Ascending aorta (tissue), 2 donors: ENCODE results near the gene ZSWIM1. TPM values are rescaled to one million over a fixed set of nuclear protein-coding genes. Genes with fewer than 3 reads are reported as not detected.

Experiments
- DNase-seq, 2 donors: peaks; one replicate each; pipeline ENCODE4 v3.0.0-alpha.2; 2019; ENCODE audit warnings: low spot score in 2 of 2
- H3K27ac ChIP-seq, 2 donors: fragments of 200-600 bp; sonication (generic); one replicate each; pipeline ENCODE4 v1.5.1; 2016 to 2017; ENCODE audit warnings: mild to moderate bottlenecking in 1 of 2
- H3K27me3 ChIP-seq: fragments of 200-600 bp; sonication (generic); one replicate; pipeline ENCODE4 v1.5.1; 2017
- H3K36me3 ChIP-seq, 2 donors: fragments of 200-600 bp; sonication (generic); one replicate each; pipeline ENCODE4 v1.5.1; 2016
- H3K4me1 ChIP-seq, 2 donors: fragments of 200-600 bp; sonication (generic); one replicate each; pipeline ENCODE4 v1.5.1; 2016 to 2017; ENCODE audit warnings: mild to moderate bottlenecking in 1 of 2
- H3K4me3 ChIP-seq, 2 donors: fragments of 200-600 bp; sonication (generic); one replicate each; pipeline ENCODE4 v1.5.1; 2016 to 2017; ENCODE audit warnings: mild to moderate bottlenecking in 1 of 2
- H3K9me3 ChIP-seq, 2 donors: fragments of 200-600 bp; sonication (generic); one replicate each; pipeline ENCODE4 v1.5.1; 2016
- intact Hi-C: fragments of 100-400 bp; cut with DNase I; formaldehyde crosslinking; loops from one replicate; pipeline ENCODE4 v1.15.1; 2023
- total RNA-seq: library from RNA; depleted of rRNA; stranded (reverse); fragments of >200 nt; gene quantifications from one replicate; pipeline ENCODE4 v1.1.0, GENCODE V29; 2016
- TF ChIP-seq, protein P1 (sequence below), 3 experiments: fragments of 200-600 bp in 2 of 3; fragments of 450-650 bp in 1 of 3; sonication (generic) in 2 of 3; IDR thresholded peaks; one replicate each; pipeline ENCODE4 v1.5.1; 2016 to 2019; ENCODE audit warnings: antibody characterized with exemption in 3 of 3, mild to moderate bottlenecking in 1 of 3, moderate library complexity in 1 of 3

ZSWIM1 gene
- total RNA-seq, 1 donor from 2014 or later, result 3.5 TPM

- intact Hi-C loops, result no loop called here
- Histone ChIP-seq H3K9me3 (no peaks in the 10 kb centered on the region), H3K27me3 (no peaks in the 10 kb centered on the region), H3K4me1 (no peaks in the 10 kb centered on the region), H3K27ac (no peak overlapping the region), H3K36me3 (peaks cover 27 to 47% of the 10 kb centered on the region in 2 donors), H3K4me3 (no peak overlapping the region)
- TF ChIP-seq, protein P1, sequence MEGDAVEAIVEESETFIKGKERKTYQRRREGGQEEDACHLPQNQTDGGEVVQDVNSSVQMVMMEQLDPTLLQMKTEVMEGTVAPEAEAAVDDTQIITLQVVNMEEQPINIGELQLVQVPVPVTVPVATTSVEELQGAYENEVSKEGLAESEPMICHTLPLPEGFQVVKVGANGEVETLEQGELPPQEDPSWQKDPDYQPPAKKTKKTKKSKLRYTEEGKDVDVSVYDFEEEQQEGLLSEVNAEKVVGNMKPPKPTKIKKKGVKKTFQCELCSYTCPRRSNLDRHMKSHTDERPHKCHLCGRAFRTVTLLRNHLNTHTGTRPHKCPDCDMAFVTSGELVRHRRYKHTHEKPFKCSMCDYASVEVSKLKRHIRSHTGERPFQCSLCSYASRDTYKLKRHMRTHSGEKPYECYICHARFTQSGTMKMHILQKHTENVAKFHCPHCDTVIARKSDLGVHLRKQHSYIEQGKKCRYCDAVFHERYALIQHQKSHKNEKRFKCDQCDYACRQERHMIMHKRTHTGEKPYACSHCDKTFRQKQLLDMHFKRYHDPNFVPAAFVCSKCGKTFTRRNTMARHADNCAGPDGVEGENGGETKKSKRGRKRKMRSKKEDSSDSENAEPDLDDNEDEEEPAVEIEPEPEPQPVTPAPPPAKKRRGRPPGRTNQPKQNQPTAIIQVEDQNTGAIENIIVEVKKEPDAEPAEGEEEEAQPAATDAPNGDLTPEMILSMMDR (IDR thresholded peaks at IDR 0.05), result no peak
- no peak for DNase-seq
These were observed 32.0 kb upstream of the ZSWIM1 start for GRCh38 chr20:45848969-45849582.

GRCh38 chr20:45850238-45850637, 30.8 kb upstream of the ZSWIM1 start:
- Histone ChIP-seq H3K36me3 (peaks cover 22 to 45% of the 10 kb centered on the region in 2 donors), H3K27me3 (no peaks in the 10 kb centered on the region), H3K4me1 (peaks cover 0 to 7% of the 10 kb centered on the region in 2 donors), H3K27ac (no peak overlapping the region), H3K4me3 (no peak overlapping the region), H3K9me3 (no peaks in the 10 kb centered on the region)
- intact Hi-C loops, result no loop called here
- TF ChIP-seq, protein P1 (IDR thresholded peaks at IDR 0.05), result no peak
- DNase-seq, result no peak

GRCh38 chr20:45850926-45851325, 30.1 kb upstream of the ZSWIM1 start:
- peaks cover under 1 to 14% of the 10 kb centered on the region in 2 donors for H3K4me1 ChIP-seq
- H3K36me3 ChIP-seq, result peaks cover 22 to 45% of the 10 kb centered on the region in 2 donors
- H3K27ac ChIP-seq, result no peak overlapping the region
- intact Hi-C loops, result no loop called here
- TF ChIP-seq, protein P1 (IDR thresholded peaks at IDR 0.05), result no peak
- H3K9me3 ChIP-seq, result no peaks in the 10 kb centered on the region
- no peak for DNase-seq
- no peak overlapping the region for H3K4me3 ChIP-seq
- H3K27me3 ChIP-seq, result no peaks in the 10 kb centered on the region

DNA sequence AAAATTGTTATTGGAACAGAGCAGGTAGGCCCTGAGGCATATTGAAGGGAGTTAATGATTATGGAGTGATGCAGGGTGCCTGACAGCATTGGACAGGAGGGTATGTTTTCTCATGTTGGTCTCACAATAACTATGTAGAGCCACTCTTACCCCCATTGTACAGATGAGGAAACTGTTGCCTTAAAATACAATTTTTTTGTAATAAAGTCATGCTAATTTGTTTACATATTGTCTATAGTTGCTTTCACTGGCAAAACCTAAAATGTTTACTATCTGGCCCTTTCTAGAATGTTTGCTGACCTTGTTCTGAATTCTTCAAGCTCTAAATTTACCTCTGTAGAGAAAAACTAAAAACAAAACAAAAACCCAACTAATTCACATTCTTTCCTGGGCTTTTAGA, 29.5 kb upstream of the ZSWIM1 start:
- intact Hi-C loops, result no loop called here
- TF ChIP-seq, protein P1 (IDR thresholded peaks at IDR 0.05), result no peak
- H3K4me3 ChIP-seq, result no peak overlapping the region
- no peaks in the 10 kb centered on the region for H3K27me3 ChIP-seq
- no peak for DNase-seq
- peaks cover 3 to 19% of the 10 kb centered on the region in 2 donors for H3K4me1 ChIP-seq
- H3K36me3 ChIP-seq, result peaks cover 20 to 39% of the 10 kb centered on the region in 2 donors
- no peak overlapping the region for H3K27ac ChIP-seq
- no peaks in the 10 kb centered on the region for H3K9me3 ChIP-seq

- Histone ChIP-seq H3K4me3 (no peak overlapping the region), H3K36me3 (peaks cover 13 to 31% of the 10 kb centered on the region in 2 donors), H3K27me3 (no peaks in the 10 kb centered on the region), H3K9me3 (no peaks in the 10 kb centered on the region), H3K4me1 (peaks cover 3 to 19% of the 10 kb centered on the region in 2 donors), H3K27ac (no peak overlapping the region)
- TF ChIP-seq, protein P1 (IDR thresholded peaks at IDR 0.05), result no peak
- intact Hi-C loops, result no loop called here
- no peak for DNase-seq
These were observed 28.7 kb upstream of the ZSWIM1 start for GRCh38 chr20:45852326-45852725.
